ENCODE results near the gene POLE4.

The POLE4 gene

GRCh38 chr2:75003773-75004172 lies 45.3 kb downstream of the POLE4 start:
- POLR2A ChIA-PET (ENCODE audit: low non-redundant PET), result no interaction called here
- no peak for TF ChIP-seq CTCF (conservative IDR thresholded peaks at IDR 0.05; ENCODE audit: low read depth)
- H3K27ac ChIP-seq, result no peak overlapping the region
- CTCF ChIA-PET, result interaction anchor here (0.6 kb wide), 1 partner anchor 288 kb away, joined by 5 read pairs; no protein-coding TSS in a partner anchor
- DNase-seq (ENCODE audit: low spot score), result no peak

DNA sequence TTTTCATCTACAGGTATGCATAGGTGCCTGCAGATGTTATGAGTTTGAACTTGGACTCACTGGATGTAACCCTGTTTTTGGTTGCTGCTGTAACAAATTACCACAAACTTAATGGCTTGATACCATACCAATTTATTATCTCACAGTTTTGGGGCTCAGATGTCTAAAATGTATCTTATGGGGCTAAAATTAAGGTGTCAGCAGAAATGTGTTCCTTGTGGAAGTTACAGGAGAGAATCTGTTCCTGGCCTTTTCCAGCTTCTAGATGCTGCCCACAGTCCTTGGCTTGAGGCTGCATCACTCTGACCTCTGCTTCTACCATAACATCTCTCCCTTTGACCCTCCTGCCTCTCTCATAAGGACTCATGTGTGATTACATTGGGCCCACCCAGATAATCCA lies 47.6 kb downstream of the POLE4 start:
- POLR2A ChIA-PET (ENCODE audit: low non-redundant PET), result interaction anchor here (0.6 kb wide), 1 partner anchor 12 kb away, joined by 5 read pairs; no protein-coding TSS in a partner anchor
- CTCF ChIA-PET, result interaction anchor here (0.6 to 0.8 kb wide), 3 partner anchors 16 to 381 kb away, joined by 3 to 11 read pairs (median 3); no protein-coding TSS in a partner anchor
- TF ChIP-seq CTCF (conservative IDR thresholded peaks at IDR 0.05; ENCODE audit: low read depth), result no peak
- DNase-seq (ENCODE audit: low spot score), result no peak
- H3K27ac ChIP-seq, result no peak overlapping the region

- ChIA-PET POLR2A (ENCODE audit: low non-redundant PET) (no interaction called here), CTCF (interaction anchor here (0.7 kb wide), 1 partner anchor 58 kb away, joined by 3 read pairs; no protein-coding TSS in a partner anchor)
- no peak overlapping the region for H3K27ac ChIP-seq
- no peak for TF ChIP-seq CTCF (conservative IDR thresholded peaks at IDR 0.05; ENCODE audit: low read depth)
- no peak for DNase-seq (ENCODE audit: low spot score)
These were observed 48.6 kb downstream of the POLE4 start for GRCh38 chr2:75007061-75007460.

DNA sequence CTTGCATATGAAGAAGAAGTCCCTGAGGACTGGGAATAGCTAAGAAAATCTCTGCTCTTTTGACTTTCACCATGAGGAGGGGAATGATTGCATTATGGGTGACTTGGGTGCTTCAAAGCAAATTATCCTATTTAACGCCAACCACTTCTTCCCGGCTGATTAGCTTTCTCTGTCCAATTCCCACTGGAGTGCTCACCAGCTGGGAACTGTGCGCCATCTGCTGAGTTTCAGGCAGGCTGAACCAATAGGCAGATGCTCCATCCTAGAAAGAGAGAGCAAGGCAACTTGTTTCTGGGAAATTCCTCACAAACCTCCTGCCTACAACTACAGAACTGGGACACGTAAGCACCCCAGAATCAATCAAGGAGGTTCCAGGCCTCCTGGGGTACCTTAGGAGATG lies 49.4 kb downstream of the POLE4 start:
- no peak for TF ChIP-seq CTCF (conservative IDR thresholded peaks at IDR 0.05; ENCODE audit: low read depth)
- no peak for DNase-seq (ENCODE audit: low spot score)
- ChIA-PET CTCF (no interaction called here), POLR2A (ENCODE audit: low non-redundant PET) (no interaction called here)
- H3K27ac ChIP-seq, result no peak overlapping the region

- POLR2A ChIA-PET (ENCODE audit: low non-redundant PET), result no interaction called here
- DNase-seq (ENCODE audit: low spot score), result no peak
- no peak overlapping the region for H3K27ac ChIP-seq
- CTCF ChIA-PET, result no interaction called here
- TF ChIP-seq CTCF (conservative IDR thresholded peaks at IDR 0.05; ENCODE audit: low read depth), result no peak
These were observed 52.1 kb downstream of the POLE4 start for GRCh38 chr2:75010571-75010970.

DNA sequence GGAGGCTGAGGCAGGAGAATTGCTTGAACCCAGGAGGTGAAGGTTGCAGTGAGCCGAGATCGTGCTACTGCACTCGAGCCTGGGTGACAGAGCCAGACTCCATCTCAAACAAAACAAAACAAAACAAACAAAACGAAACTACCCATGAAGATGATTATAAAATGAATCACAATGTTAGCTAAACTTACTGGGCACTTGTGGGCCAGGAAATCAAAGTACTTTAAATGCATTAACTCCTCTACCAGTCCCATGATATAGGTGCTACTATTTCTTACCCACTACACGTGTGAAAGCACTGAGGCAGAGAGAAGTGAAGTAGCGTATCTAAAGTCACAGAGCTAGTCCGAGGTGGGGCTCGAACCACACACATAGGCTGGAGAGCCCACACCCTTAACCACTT lies 53.6 kb downstream of the POLE4 start:
- DNase-seq (ENCODE audit: low spot score), result no peak
- no peak for TF ChIP-seq CTCF (conservative IDR thresholded peaks at IDR 0.05; ENCODE audit: low read depth)
- ChIA-PET POLR2A (ENCODE audit: low non-redundant PET) (no interaction called here), CTCF (interaction anchor here (0.7 kb wide), 1 partner anchor 334 kb away, joined by 3 read pairs; no protein-coding TSS in a partner anchor)
- no peak overlapping the region for H3K27ac ChIP-seq

GRCh38 chr2:75018162-75018561 lies 59.7 kb downstream of the POLE4 start:
- POLR2A ChIA-PET (ENCODE audit: low non-redundant PET), result no interaction called here
- H3K27ac ChIP-seq, result no peak overlapping the region
- TF ChIP-seq CTCF (conservative IDR thresholded peaks at IDR 0.05; ENCODE audit: low read depth), result no peak
- CTCF ChIA-PET, result no interaction called here
- DNase-seq (ENCODE audit: low spot score), result no peak

All from RWPE1 (cell line).